HG03460 (cell line): ENCODE measurements around the gene GLIS1.

Source experiments
- ATAC-seq: cut with Tn5 transposase; IDR thresholded peaks from one replicate; pipeline ENCODE4 v1.9.1; 2021; ENCODE audit not compliant: unreplicated experiment

GLIS1 gene

GRCh38 chr1:53541263-53541625, 197.7 kb downstream of the GLIS1 start:
- no peak for ATAC-seq

- no peak for ATAC-seq
These were observed 198.2 kb downstream of the GLIS1 start for GRCh38 chr1:53540604-53541262.

- no peak for ATAC-seq
These were observed 199.0 kb downstream of the GLIS1 start for GRCh38 chr1:53539711-53540603.

GRCh38 chr1:53539226-53539625, 199.7 kb downstream of the GLIS1 start:
- no peak for ATAC-seq

- no peak for ATAC-seq
These were observed 202.4 kb downstream of the GLIS1 start for GRCh38 chr1:53536606-53537005.

GRCh38 chr1:53535846-53536245, 203.1 kb downstream of the GLIS1 start:
- no peak for ATAC-seq

GRCh38 chr1:53535226-53535625, 203.7 kb downstream of the GLIS1 start:
- no peak for ATAC-seq

- ATAC-seq, result no peak
These were observed 206.1 kb downstream of the GLIS1 start for GRCh38 chr1:53532912-53533311.

GRCh38 chr1:53532377-53532776, 206.6 kb downstream of the GLIS1 start:
- ATAC-seq, result no peak

- no peak for ATAC-seq
These were observed 208.4 kb downstream of the GLIS1 start for GRCh38 chr1:53530550-53530949.

- ATAC-seq, result no peak
These were observed 209.4 kb downstream of the GLIS1 start for GRCh38 chr1:53529555-53529954.

GRCh38 chr1:53527368-53527767, 211.6 kb downstream of the GLIS1 start:
- no peak for ATAC-seq

GRCh38 chr1:53526451-53527101, 212.4 kb downstream of the GLIS1 start:
- ATAC-seq, result no peak

- ATAC-seq, result no peak
These were observed 213.4 kb downstream of the GLIS1 start for GRCh38 chr1:53525595-53525994.

GRCh38 chr1:53524428-53525375, 214.3 kb downstream of the GLIS1 start:
- ATAC-seq, result no peak

GRCh38 chr1:53521924-53522552, 216.9 kb downstream of the GLIS1 start:
- ATAC-seq, result no peak

GRCh38 chr1:53520481-53520880, 218.5 kb downstream of the GLIS1 start:
- ATAC-seq, result no peak

GRCh38 chr1:53519421-53519820, 219.5 kb downstream of the GLIS1 start:
- no peak for ATAC-seq

- ATAC-seq, result no peak
These were observed 220.2 kb downstream of the GLIS1 start for GRCh38 chr1:53518775-53519174.

- no peak for ATAC-seq
These were observed 221.1 kb downstream of the GLIS1 start for GRCh38 chr1:53517821-53518352.
